ELR (cell line): ENCODE measurements around the gene EBF4.
"Not testable (repeated sequence)": the region's sequence is repeated elsewhere in the genome, so short reads cannot be mapped to it uniquely, and the experiment has no call there.

Experiments used
- DNase-seq: peaks from one replicate; pipeline ENCODE4 v3.0.0-alpha.2; 2015; ENCODE audit warnings: low read depth

EBF4 gene

GRCh38 chr20:2672446-2672845, 20.1 kb upstream of the EBF4 start:
- no peak for DNase-seq

GRCh38 chr20:2673453-2673852, 19.1 kb upstream of the EBF4 start:
- DNase-seq, result no peak

- no peak for DNase-seq
These were observed 12.5 kb upstream of the EBF4 start for GRCh38 chr20:2680046-2680445.

GRCh38 chr20:2682040-2682439, 10.5 kb upstream of the EBF4 start:
- DNase-seq, result not testable (repeated sequence)

GRCh38 chr20:2684817-2685216, 7.8 kb upstream of the EBF4 start:
- not testable (repeated sequence) for DNase-seq

GRCh38 chr20:2687514-2687913, 5.1 kb upstream of the EBF4 start:
- DNase-seq, result no peak

- peak; percentile 53 for DNase-seq
These were observed 4.5 kb upstream of the EBF4 start for GRCh38 chr20:2688041-2688591.

- no peak for DNase-seq
These were observed 2.4 kb upstream of the EBF4 start for GRCh38 chr20:2690213-2690612.

- DNase-seq, result no peak
These were observed 1.9 kb upstream of the EBF4 start for GRCh38 chr20:2690718-2691117.

- DNase-seq, result no peak
These were observed 1.5 kb upstream of the EBF4 start for GRCh38 chr20:2691127-2691526.

- DNase-seq, result no peak
These were observed 931 bp upstream of the EBF4 start for GRCh38 chr20:2691663-2692035.

- DNase-seq, result no peak
These were observed 306 bp downstream of the EBF4 start for GRCh38 chr20:2692886-2693285.

- DNase-seq, result no peak
These were observed 867 bp downstream of the EBF4 start for GRCh38 chr20:2693286-2694007.

- DNase-seq, result no peak
These were observed 1.5 kb downstream of the EBF4 start for GRCh38 chr20:2694008-2694471.

GRCh38 chr20:2694519-2694918, 1.9 kb downstream of the EBF4 start:
- DNase-seq, result no peak

- no peak for DNase-seq
These were observed 2.8 kb downstream of the EBF4 start for GRCh38 chr20:2695206-2695983.

GRCh38 chr20:2695984-2696525, 3.5 kb downstream of the EBF4 start:
- DNase-seq, result not testable (repeated sequence)

GRCh38 chr20:2696646-2697045, 4.1 kb downstream of the EBF4 start:
- no peak for DNase-seq

GRCh38 chr20:2697768-2698167, 5.2 kb downstream of the EBF4 start:
- DNase-seq, result no peak

GRCh38 chr20:2698186-2698817, 5.7 kb downstream of the EBF4 start:
- no peak for DNase-seq

- DNase-seq, result no peak
These were observed 6.3 kb downstream of the EBF4 start for GRCh38 chr20:2698912-2699311.

- DNase-seq, result no peak
These were observed 7.3 kb downstream of the EBF4 start for GRCh38 chr20:2699775-2700413.
